Measurements from ENCODE around the gene NR6A1. TPM values are rescaled to one million over a fixed set of nuclear protein-coding genes. Genes with fewer than 3 reads are reported as not detected.

NR6A1 gene
- total RNA-seq, 1 experiment from 2014 or later: 0.77 TPM

DNA sequence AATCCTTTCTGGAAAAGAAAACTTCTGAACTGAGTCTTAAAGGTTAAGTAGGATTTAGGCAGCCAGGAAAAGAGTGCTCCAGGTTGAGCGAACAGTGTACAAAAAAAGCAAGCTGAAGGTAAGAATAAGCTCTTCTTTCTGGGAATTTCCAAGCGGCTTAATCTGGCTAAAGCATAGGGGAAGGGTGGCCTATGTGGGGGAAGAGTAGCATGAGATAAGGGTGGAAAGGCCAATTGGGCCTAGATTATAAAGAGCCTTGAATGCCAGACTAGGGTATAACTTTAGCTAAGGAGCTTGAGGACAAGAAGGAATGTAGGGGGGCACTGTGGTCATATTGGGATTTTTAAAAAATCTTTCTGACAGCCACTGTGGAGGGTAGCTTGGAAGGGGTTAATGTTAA lies 226.6 kb downstream of the NR6A1 start:
- Histone ChIP-seq H3K27me3 (ENCODE audit: low read length) (no peaks in the 10 kb centered on the region), H3K36me3 (ENCODE audit: low read depth, low read length) (no peaks in the 10 kb centered on the region), H3K9ac (ENCODE audit: low read length) (no peak overlapping the region), H3K4me3 (ENCODE audit: low read length) (no peak overlapping the region), H3K4me2 (ENCODE audit: low read length) (no peak overlapping the region), H3K27ac (ENCODE audit: low read length) (no peak overlapping the region), H3K4me1 (ENCODE audit: insufficient read depth, low read length) (no peaks in the 10 kb centered on the region), H3K79me2 (ENCODE audit: low read length) (no peaks in the 10 kb centered on the region), H2AFZ (ENCODE audit: low read length) (no peak overlapping the region), H3K9me2 (replicated peaks; ENCODE audit: low read length) (no peaks in the 10 kb centered on the region), H4K20me1 (ENCODE audit: low read length) (no peaks in the 10 kb centered on the region), H3F3A (ENCODE audit: low read length, unreplicated experiment) (no peaks in the 10 kb centered on the region), H3K9me3 (ENCODE audit: low read length) (no peaks in the 10 kb centered on the region)
- DNase-seq: no peak
- CTCF ChIA-PET: no interaction called here
- intact Hi-C loops (cut with micrococcal nuclease): no loop called here
- TF ChIP-seq, protein P1, sequence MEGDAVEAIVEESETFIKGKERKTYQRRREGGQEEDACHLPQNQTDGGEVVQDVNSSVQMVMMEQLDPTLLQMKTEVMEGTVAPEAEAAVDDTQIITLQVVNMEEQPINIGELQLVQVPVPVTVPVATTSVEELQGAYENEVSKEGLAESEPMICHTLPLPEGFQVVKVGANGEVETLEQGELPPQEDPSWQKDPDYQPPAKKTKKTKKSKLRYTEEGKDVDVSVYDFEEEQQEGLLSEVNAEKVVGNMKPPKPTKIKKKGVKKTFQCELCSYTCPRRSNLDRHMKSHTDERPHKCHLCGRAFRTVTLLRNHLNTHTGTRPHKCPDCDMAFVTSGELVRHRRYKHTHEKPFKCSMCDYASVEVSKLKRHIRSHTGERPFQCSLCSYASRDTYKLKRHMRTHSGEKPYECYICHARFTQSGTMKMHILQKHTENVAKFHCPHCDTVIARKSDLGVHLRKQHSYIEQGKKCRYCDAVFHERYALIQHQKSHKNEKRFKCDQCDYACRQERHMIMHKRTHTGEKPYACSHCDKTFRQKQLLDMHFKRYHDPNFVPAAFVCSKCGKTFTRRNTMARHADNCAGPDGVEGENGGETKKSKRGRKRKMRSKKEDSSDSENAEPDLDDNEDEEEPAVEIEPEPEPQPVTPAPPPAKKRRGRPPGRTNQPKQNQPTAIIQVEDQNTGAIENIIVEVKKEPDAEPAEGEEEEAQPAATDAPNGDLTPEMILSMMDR (conservative IDR thresholded peaks at IDR 0.05; ENCODE audit: low read depth, low read length): no peak
- no peak for TF ChIP-seq EZH2phosphoT487 (IDR thresholded peaks at IDR 0.05; ENCODE audit: borderline replicate concordance, low read length)
- TF ChIP-seq EZH2 (IDR thresholded peaks at IDR 0.05; ENCODE audit: low read length, unreplicated experiment): no peak
- no peak for ATAC-seq
- no TSS peak for BruUV-seq (replicated peaks)
- POLR2A ChIA-PET (ENCODE audit: unreplicated experiment): no interaction called here

DNA sequence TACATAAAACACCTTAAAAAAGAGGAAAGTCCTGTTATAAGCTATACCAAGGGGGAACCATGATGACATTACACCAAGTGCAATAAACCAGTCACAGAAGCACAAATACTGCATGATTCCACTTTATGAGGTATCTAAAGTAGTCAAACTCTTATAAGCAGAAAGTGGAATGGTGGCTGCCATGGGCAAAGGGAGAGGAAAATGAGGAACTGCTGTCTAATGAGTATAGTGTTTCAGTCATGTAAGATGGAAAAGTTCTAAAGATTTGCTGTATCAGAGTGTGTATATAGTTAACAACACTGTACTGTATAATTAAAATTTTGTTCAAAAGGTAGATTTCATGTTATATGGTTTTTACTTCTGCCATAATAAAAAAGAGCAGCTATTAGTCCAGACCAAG lies 229.3 kb downstream of the NR6A1 start:
- DNase-seq: no peak
- Histone ChIP-seq H4K20me1 (ENCODE audit: low read length) (no peaks in the 10 kb centered on the region), H3K27me3 (ENCODE audit: low read length) (no peaks in the 10 kb centered on the region), H3K79me2 (ENCODE audit: low read length) (no peaks in the 10 kb centered on the region), H3K9me3 (ENCODE audit: low read length) (no peaks in the 10 kb centered on the region), H3K4me2 (ENCODE audit: low read length) (no peak overlapping the region), H2AFZ (ENCODE audit: low read length) (no peak overlapping the region), H3K27ac (ENCODE audit: low read length) (no peak overlapping the region), H3K36me3 (ENCODE audit: low read depth, low read length) (no peaks in the 10 kb centered on the region), H3K4me1 (ENCODE audit: insufficient read depth, low read length) (no peaks in the 10 kb centered on the region), H3K9me2 (replicated peaks; ENCODE audit: low read length) (no peaks in the 10 kb centered on the region), H3F3A (ENCODE audit: low read length, unreplicated experiment) (no peaks in the 10 kb centered on the region), H3K9ac (ENCODE audit: low read length) (no peak overlapping the region), H3K4me3 (ENCODE audit: low read length) (no peak overlapping the region)
- ChIA-PET POLR2A (ENCODE audit: unreplicated experiment) (no interaction called here), CTCF (no interaction called here)
- no peak for ATAC-seq
- BruUV-seq (replicated peaks): no TSS peak
- TF ChIP-seq EZH2 (IDR thresholded peaks at IDR 0.05; ENCODE audit: low read length, unreplicated experiment) (no peak), EZH2phosphoT487 (IDR thresholded peaks at IDR 0.05; ENCODE audit: borderline replicate concordance, low read length) (no peak)
- TF ChIP-seq, protein P1 (conservative IDR thresholded peaks at IDR 0.05; ENCODE audit: low read depth, low read length): no peak
- intact Hi-C loops (cut with micrococcal nuclease): no loop called here

DNA sequence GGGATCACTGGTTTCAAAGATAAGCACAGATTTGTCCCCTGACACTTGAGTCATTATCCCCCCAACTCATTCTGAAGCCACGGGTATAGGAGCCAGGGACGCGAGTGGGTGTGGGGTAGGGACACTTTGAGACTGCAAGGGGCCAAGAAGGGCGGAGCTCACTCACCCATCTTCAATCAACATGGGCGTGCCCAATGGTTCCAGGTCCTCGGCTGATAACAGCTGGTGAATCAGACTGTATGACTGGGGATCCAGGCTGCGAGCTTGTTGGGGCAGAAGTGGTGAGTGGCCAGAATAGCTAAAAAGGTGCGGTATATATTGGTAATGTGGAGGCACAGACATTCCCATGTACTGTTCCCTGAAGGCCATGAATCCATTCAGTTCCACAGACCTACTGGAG lies 233.2 kb downstream of the NR6A1 start:
- no peak overlapping the region for H2AFZ ChIP-seq (ENCODE audit: low read length)
- no peaks in the 10 kb centered on the region for H3K36me3 ChIP-seq (ENCODE audit: low read depth, low read length)
- no peak overlapping the region for H3K27ac ChIP-seq (ENCODE audit: low read length)
- no peak for DNase-seq
- no peaks in the 10 kb centered on the region for H3K27me3 ChIP-seq (ENCODE audit: low read length)
- POLR2A ChIA-PET (ENCODE audit: unreplicated experiment): no interaction called here
- H3K9ac ChIP-seq (ENCODE audit: low read length): no peak overlapping the region
- no peak for ATAC-seq
- H3K4me1 ChIP-seq (ENCODE audit: insufficient read depth, low read length): no peaks in the 10 kb centered on the region
- no peak overlapping the region for H3K4me3 ChIP-seq (ENCODE audit: low read length)
- TF ChIP-seq EZH2 (IDR thresholded peaks at IDR 0.05; ENCODE audit: low read length, unreplicated experiment) (no peak), EZH2phosphoT487 (IDR thresholded peaks at IDR 0.05; ENCODE audit: borderline replicate concordance, low read length) (no peak)
- TF ChIP-seq, protein P1 (conservative IDR thresholded peaks at IDR 0.05; ENCODE audit: low read depth, low read length): no peak
- intact Hi-C loops (cut with micrococcal nuclease): no loop called here
- H4K20me1 ChIP-seq (ENCODE audit: low read length): no peaks in the 10 kb centered on the region
- no peaks in the 10 kb centered on the region for H3K9me2 ChIP-seq (replicated peaks; ENCODE audit: low read length)
- CTCF ChIA-PET: no interaction called here
- H3F3A ChIP-seq (ENCODE audit: low read length, unreplicated experiment): no peaks in the 10 kb centered on the region
- no peaks in the 10 kb centered on the region for H3K79me2 ChIP-seq (ENCODE audit: low read length)
- no peaks in the 10 kb centered on the region for H3K9me3 ChIP-seq (ENCODE audit: low read length)
- no TSS peak for BruUV-seq (replicated peaks)
- H3K4me2 ChIP-seq (ENCODE audit: low read length): no peak overlapping the region
